T1000 (cell line): Measurements from ENCODE around the gene ZNF813.
"Not testable (repeated sequence)": the region's sequence is repeated elsewhere in the genome, so short reads cannot be mapped to it uniquely, and the experiment has no call there.

Experiments
- DNase-seq: peaks from one replicate; lab custom pipeline; 2025; ENCODE audit warnings: mixed read lengths; lab: John Stamatoyannopoulos, UW

ZNF813 gene

DNA sequence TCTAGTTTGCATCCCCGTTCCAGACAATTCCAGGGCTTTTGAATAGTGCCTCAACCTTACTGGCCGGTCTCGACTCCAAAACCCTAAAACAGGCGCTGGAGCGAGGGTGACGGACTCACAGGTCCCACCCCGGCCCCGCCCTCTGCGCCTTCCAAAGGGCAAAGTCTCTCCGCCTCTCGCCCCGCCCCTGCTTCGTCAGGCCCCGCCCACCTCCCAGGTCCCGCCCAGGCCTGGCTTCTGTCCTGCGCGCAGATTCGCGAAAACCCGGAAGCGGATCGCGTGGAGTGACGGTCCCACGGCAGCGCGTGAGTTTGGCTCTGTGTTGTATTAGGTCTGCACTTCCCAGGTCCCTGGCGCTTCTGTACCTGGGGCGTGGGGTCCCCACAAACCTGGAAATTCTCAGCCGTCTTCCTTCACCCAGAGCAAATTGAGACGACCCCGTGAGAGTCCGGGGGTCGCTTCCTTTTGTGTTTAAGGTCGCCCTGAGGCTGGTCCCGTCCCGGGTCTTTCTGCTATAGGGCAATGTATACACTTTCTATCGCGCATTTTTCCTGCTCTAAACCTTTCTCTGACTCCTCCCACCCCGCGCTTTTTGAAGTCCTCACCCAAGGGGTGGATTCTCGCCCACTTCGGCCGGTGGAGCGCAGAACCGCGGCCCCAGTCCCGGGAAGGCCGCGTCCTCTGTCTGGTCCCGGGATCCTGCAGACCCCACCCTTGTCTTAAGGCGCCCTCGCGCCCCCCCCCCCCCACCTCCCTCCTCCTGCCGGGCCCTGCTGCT is at the start of gene ZNF813:
Gene ZNF813, plus strand, starts transcription at position 249 of the 778 bp plus-strand sequence. CDS start 16,090 bp downstream, outside the sequence.
- peak; percentile 80 for DNase-seq

DNA sequence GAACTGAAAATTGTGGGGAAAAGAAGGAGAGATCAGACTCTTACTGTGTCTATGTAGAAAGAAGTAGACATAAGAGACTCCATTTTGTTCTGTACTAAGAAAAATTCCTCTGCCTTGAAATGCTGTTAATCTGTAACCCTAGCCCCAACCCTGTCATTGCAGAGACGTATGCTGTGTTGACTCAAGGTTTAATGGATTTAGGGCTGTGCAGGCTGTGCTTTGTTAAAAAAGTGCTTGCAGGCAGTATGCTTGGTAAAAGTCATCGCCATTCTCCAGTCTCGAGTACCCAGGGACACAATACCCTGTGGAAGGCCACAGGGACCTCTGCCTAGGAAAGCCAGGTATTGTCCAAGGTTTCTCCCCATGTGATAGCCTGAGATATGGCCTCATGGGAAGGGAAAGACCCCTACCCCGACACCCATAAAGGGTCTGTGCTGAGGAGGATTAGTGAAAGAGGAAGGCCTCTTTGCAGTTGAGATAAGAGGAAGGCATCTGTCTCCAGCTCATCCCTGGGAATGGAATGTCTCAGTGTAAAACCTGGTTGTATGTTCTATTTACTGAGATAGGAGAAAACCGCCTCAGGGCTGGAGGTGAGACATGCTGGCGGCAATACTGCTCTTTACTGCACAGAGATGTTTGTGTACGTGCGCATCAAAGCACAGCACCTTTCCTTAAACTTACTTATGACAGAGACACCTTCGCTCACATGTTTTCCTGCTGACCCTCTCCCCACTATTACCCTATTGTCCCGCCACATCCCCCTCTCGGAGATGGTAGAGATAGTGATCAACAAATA is 46.8 kb upstream of the ZNF813 start:
- DNase-seq, result not testable (repeated sequence)

DNA sequence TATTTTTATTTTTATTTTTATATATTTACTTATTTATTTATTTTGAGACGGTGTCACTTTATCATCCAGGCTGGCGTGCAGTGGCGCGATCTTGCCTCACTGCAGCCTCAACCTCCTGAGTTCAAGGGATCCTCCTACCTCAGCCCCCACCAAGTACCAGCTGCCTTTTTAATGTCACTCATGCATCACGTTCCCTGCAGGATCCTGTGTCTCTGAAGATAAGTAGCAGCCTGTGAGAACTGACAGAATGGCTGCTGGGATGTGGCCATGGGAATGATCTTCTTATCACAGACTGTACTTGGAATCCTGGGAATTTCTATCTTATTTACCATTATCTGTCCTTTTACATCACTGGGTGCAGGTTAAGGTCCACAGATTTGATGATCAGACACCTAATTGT is 45.0 kb upstream of the ZNF813 start:
- no peak for DNase-seq

DNA sequence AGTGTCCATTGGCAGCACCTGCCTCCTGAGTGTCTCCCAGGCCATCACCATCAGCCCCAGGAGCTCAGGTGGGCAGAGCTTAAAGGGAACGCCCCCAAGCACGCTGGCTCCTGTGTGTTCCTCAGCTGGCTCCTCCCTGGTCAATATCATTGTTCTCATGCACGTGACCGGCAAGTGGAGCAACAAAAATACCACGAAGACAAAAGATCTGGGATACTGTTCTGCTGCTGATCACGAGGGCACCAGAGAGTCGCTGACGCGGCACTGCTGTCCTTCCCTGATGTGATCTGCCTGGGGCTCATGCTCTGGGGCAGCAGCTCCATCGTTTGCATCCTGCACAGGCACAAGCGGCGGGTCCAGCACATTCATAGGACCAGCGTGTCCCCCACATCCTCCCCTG is 44.5 kb upstream of the ZNF813 start:
- DNase-seq, result not testable (repeated sequence)

DNA sequence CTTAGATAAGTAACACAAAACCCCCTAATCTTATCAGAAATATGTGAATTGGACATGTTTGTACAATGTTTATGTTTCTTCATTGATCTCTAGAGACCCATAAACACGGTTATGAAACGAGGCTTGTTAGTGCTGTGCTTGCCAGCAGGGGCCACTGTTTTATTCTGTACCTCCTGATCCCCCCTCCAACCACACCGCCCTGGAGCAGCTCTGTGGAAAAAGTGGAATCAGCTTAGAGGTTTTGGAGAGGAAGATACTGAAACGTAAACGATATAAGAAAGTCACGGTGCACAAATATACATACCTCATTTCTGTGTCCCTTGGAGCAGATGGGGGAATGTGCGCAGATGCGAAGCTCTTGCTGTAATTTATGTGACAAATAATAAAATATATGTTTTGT is 43.9 kb upstream of the ZNF813 start:
- not testable (repeated sequence) for DNase-seq

DNA sequence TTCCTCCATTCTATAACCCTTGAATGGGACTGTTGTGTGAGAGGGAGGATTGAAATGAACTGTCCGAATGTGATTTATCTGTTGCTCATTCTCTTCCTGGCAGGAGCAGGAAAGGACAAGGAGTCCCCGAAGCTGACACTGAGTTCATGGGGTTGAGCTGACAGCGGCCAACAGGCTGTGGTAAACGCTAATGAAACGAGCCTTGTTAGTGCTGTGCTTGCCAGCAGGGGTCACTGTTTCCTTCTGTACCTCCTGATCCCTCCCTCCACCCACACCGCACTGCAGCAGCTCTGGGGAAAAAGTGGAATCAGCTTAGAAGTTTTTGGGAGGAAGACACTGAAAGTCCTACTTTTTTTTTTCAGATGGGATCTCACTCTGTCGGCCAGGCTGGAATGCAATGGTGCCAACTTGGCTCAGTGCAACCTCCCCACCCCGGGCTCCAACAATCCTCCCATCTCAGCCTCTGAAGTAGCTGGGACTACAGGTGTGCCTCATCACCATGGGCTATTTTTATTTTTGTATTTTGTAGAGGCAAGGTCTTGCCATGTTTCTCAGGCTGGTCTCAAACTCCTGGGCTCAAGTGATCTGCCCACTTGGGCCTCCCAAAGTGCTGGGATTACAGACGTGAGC is 42.5 kb upstream of the ZNF813 start:
- DNase-seq, result no peak

DNA sequence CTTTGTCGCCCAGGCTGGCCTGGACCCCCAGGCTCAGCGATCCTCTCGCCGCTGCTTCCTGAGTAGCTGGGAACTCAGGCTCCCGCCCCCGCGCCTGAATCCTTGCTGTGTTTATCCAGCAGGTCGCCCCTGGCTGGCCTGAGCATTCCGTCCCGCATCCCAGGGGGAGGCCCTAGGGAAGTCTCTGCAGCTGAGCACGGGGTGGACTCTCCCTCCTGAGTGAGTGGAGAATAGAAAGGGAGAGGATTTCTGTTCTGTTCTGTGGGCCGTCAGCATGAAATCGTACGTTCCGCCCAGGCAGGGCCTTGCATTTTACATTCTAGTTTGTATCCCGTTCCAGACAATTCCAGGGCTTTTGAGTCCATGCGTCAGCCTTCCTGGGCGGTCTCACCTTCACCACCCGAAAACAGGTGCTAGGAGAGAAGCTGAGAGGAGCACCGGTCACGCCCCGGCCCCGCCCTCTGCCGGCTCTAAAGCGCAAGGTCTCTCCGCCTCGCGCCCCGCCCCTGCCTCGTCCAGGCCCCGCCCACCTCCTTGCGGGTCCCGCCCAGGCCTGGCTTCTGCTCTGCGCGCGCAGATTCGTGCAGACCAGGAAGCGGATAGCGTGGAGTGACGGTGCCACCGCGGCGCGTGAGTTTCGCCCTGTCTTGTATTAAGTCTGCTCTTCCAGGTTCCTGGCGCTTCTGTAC is 36.0 kb upstream of the ZNF813 start, which contains the start of gene ZNF761:
Gene ZNF761, plus strand, starts transcription at position 586 of the 689 bp plus-strand sequence. CDS start 15,285 bp downstream, outside the sequence.
- DNase-seq, result peak; percentile 88

DNA sequence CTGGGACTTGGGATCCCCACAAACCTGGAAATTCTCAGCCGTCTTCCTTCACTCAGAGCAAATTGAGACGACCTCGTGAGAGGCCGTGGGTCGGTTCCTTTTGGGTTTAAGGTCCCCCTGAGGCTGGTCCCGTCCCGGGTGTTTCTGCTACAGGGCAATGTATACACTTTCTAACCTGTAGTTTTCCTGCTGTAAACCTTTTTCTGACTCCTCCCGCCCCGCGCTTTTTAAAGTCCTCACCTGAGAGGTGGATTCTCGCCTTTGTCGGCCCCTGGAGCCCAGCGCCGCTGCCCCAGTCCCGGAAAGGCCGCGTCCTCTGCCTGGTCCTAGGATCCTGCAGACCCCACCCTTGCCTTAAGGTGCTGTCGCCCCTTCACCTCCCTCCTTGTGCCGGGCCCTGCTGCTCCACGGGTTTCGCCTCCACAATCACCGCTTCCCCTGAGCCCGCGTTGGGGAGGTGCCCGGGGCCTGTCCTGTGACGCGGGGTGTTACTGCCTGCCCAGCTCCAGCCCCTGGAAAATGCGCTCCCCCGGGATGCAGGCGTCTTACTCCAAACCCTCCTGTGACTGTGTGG is 35.4 kb upstream of the ZNF813 start:
- peak; percentile 2 for DNase-seq

DNA sequence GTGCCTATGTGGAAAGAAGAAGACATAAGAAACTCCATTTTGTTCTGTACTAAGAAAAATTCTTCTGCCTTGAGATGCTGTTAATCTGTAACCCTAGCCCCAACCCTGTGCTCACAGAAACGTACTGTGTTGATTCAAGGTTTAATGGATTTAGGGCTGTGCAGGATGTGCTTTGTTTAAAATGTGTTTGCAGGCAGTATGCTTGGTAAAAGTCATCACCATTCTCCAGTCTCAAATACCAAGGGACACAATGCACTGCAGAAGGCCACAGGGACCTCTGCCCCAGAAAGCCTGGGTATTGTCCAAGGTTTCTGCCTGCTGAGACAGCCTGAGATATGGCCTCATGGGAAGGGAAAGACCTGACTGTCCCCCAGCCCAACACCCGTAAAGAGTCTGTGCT is 23.7 kb upstream of the ZNF813 start:
- DNase-seq, result not testable (repeated sequence)

DNA sequence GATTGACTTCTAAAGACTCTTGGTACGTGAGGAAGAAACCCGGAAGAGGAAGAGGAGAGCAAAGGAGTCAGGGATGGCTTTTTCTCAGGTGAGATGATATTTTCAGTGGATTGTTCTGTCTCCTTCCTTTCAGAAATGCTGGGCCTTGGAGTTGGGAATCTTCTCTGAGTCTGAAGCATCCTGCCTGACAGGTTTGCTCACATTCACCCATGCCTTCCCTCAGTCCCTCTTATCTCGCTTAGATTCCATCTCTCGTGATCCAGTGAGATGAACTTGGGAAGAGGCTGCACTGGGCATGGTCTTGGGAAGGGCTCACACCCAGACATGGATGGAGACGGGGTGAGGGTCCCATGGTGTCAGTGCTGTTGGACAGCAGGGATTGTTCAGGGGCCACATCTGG is 20.3 kb upstream of the ZNF813 start:
- DNase-seq, result not testable (repeated sequence)

DNA sequence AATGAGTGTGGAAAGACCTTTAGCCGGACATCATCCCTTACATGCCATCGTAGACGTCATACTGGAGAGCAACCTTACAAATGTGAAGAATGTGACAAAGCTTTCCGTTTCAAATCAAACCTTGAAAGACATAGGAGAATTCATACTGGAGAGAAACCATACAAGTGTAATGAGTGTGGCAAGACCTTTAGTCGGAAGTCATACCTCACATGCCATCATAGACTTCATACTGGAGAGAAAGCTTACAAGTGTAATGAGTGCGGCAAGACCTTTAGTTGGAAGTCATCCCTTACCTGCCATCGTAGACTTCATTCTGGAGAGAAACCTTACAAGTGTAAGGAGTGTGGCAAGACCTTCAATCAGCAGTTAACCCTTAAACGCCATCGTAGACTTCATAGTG is 11.7 kb upstream of the ZNF813 start:
- DNase-seq, result no peak

DNA sequence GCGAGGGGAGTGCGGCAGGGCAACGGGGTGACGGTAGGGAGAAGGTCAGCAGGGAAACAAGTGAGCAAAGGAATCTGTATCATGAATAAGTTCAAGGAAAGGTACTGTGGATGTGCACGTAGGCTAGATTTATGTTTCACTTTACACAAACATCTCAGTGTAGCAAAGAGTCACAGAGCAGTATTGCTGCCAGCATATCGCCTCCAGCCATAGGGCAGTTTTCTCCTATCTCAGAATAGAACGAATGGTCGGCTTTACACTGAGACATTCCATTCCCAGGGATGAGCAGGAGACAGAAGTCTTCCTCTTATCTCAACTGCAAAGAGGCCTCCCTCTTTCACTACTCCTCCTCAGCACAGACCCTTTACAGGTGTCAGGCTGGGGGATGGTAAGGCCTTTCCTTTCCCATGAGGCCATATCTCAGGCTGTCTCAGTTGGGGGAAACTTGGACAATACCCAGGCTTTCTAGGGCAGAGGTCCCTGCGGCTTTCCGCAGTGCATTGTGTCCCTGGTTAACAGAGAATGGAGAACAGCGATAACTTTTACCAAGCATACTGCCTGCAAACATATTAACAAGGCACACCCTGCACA is 7.3 kb upstream of the ZNF813 start:
- not testable (repeated sequence) for DNase-seq

DNA sequence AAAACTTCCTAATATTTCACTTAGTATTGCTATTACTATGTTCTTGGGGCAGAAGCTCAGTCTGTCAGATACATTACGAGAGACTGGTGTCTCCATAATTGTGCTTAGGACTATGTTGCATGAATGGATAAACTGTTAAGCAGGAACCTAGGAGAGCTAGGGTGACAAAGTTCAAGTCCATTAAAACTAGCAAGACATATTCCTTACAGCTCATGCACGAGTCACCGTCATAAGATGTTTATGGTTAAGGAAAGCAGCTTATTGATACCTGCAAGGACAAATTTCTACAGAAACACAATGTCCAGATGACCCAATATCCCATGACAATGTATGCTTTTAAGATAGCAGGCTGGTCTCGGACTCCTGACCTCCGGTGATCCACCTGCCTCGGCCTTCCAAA is 5.7 kb upstream of the ZNF813 start:
- DNase-seq, result no peak

DNA sequence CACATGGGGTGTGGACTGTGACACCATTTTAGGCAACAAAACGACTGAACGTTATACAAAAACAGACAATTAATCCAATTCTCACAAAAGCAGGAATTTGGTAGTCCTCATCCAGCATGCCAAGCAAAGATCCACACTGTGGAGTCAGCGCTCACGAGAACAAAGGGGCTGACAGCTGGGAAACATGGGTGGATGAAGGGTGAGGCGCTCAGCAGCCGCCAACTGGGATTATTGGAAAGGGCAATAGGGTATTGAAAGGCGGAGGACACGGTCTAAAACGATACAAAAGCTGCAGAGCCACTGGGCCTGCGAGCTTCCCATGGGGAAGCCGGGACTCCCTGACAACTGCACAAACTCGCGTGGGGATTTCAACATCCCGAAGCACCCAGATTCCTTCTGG is 4.7 kb upstream of the ZNF813 start:
- DNase-seq, result no peak

DNA sequence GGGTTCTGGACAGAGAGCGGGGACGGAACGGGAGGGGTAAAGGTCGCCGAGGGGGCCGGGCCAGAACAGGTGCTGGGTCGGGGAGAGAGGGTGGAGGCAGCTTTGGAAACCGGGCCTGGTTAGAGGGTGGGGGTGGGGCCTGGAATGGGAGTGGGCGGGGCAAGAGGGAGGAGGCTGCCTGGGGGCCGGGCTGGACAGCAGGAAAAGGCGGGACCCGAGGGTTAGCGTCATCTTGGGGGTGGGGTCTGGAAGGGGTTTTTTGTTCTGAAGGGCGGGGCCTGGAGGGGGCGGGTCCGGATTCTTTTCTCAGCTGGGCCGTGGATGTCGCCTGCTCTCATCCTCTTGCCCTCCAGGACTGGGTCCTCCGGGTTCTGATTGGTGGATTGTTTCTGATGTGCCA is 4.3 kb upstream of the ZNF813 start:
- DNase-seq, result peak; percentile 49

DNA sequence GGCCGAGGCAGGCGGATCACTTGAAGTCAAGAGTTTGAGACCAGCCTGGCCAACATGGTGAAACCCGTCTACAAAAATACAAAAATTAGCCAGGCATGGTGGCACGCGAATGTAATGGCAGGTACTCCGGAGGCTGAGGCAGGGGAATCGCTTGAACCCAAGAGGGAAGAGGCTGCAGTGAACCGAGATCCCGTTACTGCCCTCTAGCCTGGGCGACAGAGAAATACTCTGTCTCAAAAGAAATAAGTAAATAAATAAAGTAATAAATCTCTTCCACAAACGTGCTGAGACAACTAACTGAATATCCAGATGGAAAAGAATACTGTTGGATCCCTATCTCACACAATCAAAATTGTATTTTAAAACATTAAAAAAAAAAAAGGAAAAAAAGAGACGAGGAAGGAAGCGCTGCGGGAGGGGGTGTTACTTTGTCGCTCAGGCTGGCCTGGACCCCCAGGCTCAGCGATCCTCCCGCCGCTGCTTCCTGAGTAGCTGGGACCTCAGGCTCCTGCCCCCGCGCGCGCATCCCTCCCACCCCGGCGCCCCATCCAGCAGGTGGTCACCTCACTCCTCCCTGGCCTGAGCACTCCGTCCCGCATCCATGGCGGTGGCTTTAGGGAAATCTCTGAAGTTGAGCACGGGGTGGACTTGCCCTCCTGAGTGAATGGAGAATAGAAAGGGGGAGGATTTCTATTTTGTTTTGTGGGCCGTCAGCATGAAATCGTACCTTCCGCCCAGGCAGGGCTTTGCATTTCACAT is 628 bp upstream of the ZNF813 start:
- DNase-seq, result no peak

DNA sequence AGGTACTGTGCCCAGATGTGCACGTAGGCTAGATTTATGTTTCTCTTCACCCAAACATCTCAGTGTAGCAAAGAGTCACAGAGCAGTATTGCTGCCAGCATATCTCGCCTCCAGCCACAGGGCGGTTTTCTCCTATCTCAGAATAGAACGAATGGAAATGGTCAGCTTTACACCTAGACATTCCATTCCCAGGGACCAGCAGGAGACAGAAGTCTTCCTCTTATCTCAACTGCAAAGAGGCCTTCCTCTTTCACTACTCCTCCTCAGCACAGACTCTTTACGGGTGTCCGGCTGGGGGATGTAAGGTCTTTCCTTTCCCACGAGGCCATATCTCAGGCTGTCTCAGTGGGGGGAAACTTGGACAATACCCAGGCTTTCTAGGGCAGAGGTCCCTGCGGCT is 1.1 kb downstream of the ZNF813 start:
- not testable (repeated sequence) for DNase-seq

DNA sequence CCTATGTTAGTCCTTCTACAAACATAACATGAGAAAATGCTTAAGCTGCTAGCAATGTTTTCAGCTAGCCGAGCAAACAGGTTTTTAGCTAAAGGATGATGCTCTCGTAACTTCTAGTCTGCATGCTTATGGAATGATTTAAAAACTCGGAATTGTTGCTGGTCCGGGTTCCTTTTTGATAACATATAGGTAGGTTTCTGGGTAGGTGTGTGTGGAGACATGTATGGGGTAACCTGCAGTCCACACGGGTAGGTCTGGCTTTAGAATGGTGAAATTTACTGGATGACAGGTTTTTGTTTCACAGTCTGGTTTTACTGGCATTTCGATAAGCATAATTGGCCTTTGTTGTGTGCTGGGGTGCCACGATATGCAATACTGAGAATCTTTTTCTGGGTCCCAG is 4.4 kb downstream of the ZNF813 start:
- DNase-seq, result no peak

DNA sequence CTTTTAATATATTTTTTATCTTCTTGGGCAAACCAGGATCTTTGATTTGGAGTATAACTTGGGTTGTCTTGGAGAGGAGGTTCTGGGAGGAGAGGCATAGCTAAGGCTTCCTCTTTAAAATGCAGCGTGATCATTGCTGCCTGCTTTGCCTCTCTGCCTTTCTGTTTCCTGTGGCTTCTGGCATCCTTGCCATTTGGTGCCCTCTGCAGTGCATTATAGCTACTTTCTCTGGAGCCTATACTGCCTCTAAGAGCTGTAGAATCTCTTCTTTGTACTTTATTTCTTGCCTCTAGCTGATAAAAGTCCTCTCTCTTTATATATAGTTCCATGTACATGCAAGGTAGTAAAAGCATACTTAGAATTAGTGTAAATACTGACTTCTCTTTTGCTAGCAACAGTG is 7.3 kb downstream of the ZNF813 start:
- not testable (repeated sequence) for DNase-seq

DNA sequence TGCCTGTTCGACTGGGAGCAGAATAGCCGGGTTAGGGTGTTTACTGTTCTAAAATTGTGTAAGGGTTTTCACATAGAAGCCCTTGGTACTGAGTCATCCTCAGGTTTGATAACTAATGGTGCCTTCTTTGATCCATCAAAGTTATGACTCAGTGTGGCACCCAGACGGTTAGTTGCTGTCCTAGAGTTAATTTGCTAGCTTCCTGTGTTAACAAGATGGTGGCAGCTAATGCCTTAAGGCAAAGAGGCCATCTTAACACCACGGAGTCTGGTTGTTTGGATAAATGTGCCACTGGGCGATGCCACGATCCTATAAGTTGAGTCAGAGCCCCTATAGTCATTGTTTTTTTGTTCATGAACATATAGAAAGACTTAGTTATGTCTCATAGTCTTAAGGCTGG is 7.9 kb downstream of the ZNF813 start:
- DNase-seq, result not testable (repeated sequence)
